Thyroid gland (tissue), 4 donors: ENCODE data around the gene STX16.

Source experiments
- CTCF ChIP-seq, 6 experiments: fragments of 200-600 bp in 3 of 6; fragments of 450-650 bp in 3 of 6; sonication (generic) in 3 of 6; IDR thresholded peaks; one replicate each; pipeline ENCODE4 v1.5.1; 2016 to 2019; ENCODE audit warnings: antibody characterized with exemption in 6 of 6, mild to moderate bottlenecking in 2 of 6, inconsistent platforms in 1 of 6, moderate library complexity in 1 of 6
- POLR2A ChIP-seq, 2 donors: fragments of 450-650 bp; IDR thresholded peaks; one replicate each; pipeline ENCODE4 v1.6.1; 2017; ENCODE audit warnings: antibody characterized with exemption in 2 of 2, mild to moderate bottlenecking in 2 of 2, moderate library complexity in 1 of 2

GRCh38 chr20:58723628-58723984 lies 72.5 kb downstream of the STX16 start:
- TF ChIP-seq CTCF (IDR thresholded peaks at IDR 0.05) (no peak), POLR2A (IDR thresholded peaks at IDR 0.05) (no peak)
